ENCODE results near the gene BAIAP2L2.

The BAIAP2L2 gene

DNA sequence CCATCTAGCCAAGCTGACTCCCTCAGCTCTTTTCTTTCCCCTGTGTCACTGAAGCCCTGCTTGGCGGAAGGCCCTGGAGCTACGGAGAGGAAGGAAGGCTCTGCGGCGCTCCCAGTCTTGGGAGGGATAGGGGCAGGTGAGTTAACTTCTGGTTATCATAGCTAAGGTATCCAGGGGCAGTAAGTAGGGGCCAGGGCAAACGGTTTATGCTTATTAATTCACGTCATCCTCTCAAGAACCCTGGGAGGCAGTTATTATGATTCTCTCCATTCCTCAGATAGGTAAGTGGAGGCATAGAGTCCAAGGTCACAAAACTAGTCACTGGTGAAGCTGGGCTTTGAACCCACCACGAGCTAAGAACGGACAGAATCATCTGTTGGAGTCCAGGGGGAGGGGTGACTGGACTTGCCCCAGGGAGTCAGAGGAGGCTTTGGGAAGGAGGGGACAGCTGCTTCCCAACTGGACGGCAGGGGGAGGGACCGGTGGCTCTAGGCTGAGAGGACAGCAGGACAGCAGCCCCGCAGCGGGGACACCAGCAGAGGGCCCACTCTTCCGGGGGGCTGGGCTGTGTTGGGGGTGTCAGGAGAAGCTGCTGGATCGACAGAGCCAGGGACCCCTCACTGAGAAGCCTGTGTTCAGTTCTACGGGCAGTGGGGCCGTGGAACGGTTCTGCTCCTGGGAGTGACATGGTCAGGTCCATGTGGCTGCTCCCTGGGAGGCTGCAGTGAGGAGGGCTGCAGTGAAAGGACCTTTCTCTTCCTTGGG is 3.5 kb downstream of the BAIAP2L2 start:
- no peak for DNase-seq (ENCODE audit: low read depth)

DNA sequence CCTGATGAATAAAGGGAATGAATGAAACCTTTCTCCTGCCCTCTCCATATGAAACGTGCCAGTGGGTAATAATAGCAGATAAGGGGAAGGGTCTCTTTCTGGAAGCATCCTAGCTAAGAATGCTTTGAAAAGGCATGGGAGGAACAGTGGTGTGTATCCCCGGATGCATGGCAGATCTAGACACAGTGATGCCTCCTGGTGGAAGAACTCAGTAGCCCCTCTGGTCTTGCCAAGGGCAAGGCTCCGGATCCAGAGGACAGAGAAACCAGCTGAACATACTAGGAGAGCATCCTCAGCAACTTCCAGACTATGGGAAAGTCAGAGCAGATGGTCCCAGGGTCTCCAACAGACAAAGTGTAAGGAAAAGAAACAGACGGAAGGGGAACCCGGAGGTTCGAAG is 6.4 kb downstream of the BAIAP2L2 start:
- no peak for DNase-seq (ENCODE audit: low read depth)

DNA sequence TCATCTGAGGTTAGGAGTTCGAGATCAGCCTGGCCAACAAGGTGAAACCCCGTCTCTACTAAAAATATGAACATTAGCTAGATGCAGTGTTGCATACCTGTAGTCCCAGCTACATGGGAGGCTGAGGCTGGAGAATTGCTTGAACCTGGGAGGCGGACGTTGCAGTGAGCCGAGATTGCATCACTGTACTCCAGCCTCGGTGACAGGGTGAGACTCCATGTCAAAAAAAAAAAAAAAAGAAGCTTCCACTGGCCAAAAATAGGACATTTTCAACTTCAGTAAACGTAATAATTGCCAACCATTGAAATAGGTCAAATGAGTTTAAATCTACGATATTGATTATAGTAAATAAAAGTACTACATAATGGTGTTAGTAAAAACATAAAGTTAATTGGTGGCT is 6.8 kb downstream of the BAIAP2L2 start:
- DNase-seq (ENCODE audit: low read depth) = no peak

DNA sequence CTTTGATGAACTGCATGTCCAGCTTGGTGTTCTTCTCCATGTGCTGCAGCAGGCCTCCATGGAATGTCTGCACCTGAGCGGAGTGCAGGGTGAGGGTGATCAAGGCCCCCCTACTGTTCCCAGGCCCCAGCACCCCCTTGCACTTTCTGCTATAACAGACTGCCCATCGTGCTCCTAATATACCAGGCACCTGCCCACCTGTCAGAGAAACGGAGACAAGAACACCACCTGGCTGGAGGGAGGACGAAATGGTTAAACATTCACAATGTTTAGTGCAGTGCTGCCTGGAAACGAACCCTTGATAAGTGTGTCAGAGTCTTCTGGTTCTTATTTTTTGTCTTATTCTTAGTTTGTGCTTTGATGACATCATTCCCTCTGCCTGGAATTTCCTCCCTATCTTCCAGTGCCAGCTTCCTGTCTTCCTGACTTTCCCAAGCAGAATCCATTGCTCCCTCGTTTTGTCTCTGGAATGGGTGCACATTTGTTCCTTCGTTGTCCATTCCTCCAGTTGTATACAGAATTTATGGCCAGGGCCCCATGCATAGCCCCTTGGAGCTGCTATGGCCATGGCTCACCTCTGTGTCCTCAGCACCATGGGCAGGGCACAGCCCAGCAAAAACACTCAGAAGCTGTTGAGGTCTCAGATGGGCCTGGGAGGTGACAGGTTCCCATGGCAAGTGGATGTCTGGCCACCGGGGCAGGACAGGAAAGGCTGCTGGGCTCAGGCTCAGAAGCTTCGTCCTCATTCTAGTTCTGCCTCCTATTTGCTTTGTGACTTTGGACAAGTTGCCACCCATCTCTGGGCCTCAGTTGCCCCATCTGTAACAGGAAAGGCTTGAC is 11.9 kb downstream of the BAIAP2L2 start:
- DNase-seq (ENCODE audit: low read depth) = no peak

DNA sequence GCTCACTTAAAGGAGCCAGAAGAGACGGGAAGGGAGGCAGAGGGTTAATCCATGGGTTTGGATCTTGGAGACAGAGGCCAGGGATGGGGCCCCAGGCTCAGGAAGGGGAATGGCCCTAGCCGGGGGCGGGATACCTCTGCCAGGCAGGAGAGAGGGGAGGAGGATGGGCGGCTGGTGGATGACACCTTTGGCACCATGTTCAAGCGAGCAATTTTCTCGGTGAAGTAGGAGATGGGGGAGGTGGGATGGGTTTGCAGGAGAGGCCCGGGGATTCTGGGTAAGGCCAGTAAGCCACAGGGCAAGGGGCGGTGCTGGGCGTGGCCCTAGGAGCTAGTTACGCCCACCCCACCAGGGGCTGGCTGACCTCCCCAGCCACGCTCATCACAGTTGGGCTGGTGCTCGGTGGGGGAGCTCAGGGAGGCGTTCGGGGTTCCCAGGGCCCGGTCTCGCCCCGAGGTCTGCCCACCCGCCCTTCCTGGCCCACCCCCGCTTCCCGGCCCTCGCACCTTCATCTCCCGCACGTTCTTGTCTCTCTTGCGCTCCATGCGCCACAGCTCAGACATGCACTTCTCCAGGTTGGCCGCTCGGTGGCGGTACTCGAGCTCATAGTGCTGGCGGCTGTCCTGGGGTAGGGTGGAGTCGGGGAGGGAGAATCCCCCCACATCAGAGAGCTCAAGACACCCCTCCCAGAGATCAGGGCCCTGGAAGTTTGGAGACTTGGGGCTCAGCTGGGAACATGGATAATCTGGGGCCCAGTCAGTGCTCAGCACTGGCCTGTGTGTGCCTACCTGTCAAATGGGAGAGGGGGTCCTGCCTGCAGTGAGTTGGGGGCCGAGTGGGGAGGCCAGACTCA is 12.7 kb downstream of the BAIAP2L2 start:
- no peak for DNase-seq (ENCODE audit: low read depth)

DNA sequence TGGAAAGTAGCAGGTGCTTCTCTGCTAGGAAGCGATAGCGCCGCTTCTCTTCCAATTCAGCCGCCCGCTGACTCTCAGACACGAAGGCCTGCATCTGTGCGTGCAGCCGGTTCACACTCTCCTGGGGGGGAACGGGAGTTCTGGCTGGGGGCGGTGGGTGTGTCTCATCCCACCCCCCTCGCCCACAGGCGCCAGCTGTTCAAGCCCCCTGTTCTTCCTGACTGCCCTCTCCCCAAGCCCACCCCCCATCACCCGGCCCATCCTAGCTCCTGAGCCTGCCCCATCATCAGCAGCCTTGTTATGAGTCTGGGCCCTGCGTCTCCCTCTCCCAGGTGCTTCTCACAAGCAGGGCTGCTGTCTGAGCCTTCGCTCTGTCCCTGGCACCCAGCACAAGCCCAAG is 13.4 kb downstream of the BAIAP2L2 start:
- no peak for DNase-seq (ENCODE audit: low read depth)

DNA sequence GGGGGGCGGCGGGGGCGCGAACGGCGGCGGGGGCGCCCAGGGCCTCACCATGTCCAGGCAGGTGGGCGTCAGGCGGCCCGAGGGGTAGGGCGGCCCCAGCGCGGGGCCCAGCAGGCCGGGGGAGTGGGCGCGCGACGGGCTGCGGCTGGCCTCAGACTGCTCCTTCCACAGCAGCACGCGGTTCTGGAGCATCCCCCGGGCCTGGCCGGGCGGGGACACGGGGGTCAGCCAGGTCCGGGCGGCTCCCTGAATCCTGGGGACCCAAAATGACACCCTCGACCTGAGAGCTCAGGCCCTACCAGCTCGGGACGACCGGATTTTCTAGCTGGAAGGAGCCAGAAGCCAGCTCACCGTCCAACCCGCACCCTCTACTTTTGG is 21.0 kb downstream of the BAIAP2L2 start:
- no peak for DNase-seq (ENCODE audit: low read depth)

DNA sequence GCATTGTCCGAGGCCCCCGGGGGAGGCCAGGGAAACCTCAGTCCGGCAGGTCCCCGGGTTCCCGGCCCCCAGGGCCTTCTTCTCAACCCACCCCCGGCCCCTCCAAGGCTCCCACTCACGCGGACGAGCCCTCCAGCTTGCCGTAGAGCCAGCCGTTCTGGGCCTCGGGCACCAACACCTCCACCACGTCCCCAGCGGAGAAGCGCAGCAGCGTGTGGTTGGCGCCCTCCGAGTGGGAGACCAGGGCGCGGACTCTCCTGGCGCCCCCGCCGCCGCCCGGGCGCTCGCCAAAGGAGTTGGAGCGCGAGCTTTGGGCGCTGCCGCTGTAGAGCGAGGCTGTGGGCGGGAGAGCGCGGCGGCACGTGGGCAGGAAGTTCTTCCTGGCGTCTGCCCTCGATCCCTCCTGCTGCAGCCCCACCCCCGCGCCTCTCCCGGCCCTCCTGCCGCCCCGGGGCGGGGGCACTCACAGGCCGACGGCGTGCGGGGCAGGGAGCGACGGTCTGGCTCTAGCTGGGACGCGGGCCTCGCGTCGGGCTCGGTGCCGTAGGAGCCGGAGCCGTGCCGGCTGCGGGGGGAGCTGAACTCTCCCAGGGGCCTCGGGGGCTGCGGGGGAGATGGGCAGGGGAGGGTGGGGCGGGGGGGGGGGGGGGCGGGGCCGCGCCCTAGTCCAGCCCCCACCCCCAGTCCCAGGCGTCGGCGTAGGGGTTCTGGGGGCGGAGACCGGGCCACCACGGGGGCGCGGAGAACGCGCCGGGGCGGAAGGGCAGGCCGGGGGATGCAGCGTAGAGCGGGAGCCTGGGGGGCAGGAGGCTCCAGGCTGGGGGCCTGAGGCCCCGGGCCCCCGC is 21.6 kb downstream of the BAIAP2L2 start:
- DNase-seq (ENCODE audit: low read depth) = no peak

DNA sequence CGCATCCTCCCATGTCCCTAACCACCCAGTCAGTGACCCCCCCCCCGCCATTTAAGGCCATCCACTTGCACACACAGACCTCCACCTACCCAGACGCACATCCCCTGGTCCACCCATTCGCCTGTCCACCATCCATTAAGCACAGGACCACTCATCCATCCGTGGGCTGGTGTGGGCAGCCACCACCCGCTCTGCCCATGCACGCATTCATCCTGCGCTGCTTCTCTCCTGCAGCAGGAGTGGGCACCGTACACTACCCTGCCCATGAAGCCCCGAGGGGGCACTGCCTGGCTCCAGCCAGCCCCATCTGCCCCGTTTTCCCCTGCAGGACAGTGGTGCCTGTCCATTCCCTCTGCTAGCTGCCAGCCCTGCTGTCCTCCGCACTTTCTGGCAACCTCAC is 22.6 kb downstream of the BAIAP2L2 start:
- no peak for DNase-seq (ENCODE audit: low read depth)

DNA sequence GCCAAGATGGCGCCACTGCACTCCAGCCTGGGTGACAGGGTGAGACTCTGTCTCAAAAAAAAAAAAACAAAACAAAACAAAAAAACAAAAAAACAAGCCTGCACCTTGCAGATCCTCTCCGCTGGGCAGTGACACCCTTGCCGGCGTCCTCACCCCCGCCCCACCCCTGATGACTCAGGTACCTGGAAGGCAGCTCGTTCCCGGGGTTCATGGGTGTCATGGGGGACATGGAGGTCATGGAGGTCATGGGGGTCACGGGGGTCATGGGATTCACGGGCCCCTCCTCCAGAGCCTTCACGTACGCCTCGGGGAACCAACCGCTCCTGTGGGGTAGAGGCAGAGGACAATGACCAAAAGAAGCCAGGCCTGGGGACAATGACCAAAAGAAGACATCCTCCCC is 23.5 kb downstream of the BAIAP2L2 start:
- no peak for DNase-seq (ENCODE audit: low read depth)

DNA sequence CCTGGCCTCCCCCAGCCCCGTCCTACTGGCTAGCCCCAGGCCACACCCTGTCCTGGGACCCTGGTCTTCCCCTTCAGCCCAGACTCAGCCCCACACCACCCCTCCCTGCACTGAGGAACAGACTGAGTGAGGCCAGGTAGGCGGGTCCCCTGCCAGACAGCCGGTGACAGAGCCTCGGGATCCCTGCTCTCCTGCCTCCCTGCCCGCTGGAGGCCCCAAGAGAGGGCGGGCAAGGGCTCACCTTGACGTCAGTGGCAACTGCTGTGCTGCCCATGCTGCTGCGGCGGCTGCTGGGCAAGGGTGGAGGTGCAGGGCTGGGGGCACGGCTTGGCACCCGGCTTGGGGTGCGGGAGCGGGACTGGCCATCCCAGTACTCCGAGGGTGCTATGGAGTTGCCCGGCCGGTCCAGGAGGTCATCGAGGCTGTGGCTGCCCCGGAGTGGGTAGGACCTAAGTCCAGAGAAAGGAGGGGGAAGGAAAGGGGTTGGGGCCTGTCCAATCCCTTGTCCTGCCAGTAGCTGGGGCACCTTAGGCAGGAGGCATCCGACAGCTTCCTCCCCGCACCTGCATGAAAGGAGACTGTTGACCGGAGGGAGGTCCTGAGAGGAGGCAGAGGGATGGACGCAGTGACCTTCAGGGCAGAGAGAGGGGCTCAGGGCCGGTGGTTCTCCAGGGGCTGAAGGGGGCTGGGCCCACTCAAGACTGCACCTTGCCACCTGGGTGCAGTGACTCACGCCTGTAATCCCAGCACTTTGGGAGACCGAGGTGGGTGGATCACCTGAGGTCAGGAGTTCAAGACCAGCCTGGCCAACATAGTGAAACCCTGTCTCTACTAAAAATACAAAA is 24.3 kb downstream of the BAIAP2L2 start:
- no peak for DNase-seq (ENCODE audit: low read depth)

DNA sequence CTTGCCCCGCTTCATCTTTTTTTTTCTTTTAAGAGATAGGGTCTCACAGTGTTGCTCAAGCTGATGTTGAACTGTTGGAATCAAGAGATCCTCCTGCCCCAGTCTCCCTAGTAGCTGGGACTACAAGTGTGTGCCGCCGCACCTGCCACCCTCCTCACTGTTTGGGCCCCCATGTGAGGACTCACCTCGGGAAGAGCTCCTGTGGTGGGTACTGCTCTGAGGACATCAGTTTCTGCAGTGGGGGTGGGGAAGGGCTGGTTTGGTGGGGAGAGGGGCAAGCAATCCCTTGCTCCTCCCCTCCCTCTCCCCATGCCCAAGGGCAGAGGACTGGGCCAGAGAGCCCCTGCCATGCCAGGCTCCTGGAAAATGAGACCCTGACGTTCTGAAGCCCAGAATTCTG is 25.0 kb downstream of the BAIAP2L2 start:
- DNase-seq (ENCODE audit: low read depth) = no peak

DNA sequence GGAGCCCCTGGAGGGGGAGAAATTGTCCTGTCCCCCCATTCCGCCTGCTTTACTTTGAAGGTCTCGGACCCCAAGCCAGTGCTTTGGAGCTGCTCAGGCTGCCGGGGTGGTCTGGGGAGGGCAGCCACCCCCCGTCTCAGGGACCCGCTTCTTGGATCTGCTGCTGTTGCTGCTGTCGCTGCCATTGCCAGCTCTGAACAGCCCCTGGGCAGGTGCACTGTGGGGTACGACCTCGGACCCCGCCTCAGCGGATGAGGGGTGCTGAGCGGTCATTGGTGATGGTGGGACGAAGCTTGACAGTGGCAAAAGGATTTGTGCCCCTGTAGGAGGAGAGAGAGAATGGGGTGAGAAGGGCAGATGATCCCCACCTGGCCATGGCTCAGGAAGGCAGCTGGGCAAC is 25.4 kb downstream of the BAIAP2L2 start:
- DNase-seq (ENCODE audit: low read depth) = no peak

DNA sequence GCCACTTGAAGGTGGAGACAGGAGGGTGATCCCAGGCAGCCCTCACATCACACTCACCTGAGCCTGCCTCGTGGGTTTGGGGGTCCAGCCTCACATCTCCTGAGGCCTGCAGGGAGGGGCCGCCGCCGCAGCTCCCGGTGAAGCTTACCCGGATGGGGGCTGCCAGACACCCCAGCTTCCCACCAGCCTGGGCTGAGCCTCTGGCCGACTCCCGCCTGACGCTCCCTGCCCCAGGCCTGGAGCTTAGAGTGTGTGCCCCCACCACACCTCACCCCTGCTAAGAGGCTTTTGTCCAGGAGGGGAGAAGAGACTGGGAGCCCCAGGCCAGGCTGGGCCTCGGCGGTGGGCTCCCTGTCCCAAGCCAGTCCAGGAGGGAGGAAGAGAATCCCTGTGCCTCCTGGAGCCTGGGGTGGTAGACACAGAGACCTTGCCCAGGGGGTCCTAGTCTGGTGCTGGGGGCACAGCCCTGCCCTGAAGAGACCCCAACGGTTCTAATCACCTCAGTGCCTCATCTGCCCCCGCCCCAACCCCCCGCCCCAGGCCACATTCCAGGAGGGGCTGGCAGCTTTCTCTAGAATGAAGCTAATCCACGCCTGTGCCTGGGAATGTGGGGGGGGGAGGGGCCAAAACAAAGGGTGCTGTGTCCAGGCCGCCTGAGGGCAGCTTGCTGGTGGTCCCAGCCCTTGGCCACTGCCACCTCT is 26.4 kb downstream of the BAIAP2L2 start, which contains the start of gene SLC16A8:
TSS of gene SLC16A8 (minus strand) at position 254 of the 701 bp plus-strand sequence. CDS start 1,311 bp downstream, outside the sequence.
- no peak for DNase-seq (ENCODE audit: low read depth)

DNA sequence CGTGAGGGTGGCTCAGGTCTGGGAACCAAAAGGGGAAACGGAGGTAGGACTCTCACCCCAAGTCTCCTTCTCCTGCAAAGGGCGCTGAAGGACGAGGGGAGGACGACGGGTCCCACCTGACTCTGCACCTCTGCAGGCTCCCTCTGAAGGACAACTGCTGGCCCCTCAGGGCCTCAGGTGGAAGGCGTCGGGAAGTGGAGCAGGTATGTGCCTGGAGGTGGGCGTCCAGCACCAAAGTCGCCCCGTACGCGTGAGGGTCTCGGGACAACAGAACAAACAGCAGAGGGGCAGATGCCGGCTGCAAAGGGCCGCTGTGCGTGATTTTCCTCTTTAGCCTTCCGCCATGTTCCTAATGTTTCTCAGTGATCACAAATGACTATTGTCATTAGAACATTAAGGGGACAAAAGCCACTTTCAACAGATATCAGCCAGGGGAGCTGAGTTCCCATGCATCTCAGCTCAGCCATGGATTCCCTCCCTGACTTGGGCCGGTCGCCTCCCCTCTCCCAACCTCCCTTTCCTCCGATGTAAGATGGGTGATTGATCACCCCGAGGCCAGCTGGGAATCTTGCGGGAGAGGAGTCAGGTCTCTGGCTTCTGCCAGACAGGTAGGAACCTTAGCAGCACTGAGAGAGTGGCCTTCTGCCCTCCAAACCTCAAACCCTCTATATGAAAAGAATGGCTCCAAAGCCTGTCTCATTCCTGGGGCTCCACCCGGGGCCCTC is 27.3 kb downstream of the BAIAP2L2 start:
- no peak for DNase-seq (ENCODE audit: low read depth)

DNA sequence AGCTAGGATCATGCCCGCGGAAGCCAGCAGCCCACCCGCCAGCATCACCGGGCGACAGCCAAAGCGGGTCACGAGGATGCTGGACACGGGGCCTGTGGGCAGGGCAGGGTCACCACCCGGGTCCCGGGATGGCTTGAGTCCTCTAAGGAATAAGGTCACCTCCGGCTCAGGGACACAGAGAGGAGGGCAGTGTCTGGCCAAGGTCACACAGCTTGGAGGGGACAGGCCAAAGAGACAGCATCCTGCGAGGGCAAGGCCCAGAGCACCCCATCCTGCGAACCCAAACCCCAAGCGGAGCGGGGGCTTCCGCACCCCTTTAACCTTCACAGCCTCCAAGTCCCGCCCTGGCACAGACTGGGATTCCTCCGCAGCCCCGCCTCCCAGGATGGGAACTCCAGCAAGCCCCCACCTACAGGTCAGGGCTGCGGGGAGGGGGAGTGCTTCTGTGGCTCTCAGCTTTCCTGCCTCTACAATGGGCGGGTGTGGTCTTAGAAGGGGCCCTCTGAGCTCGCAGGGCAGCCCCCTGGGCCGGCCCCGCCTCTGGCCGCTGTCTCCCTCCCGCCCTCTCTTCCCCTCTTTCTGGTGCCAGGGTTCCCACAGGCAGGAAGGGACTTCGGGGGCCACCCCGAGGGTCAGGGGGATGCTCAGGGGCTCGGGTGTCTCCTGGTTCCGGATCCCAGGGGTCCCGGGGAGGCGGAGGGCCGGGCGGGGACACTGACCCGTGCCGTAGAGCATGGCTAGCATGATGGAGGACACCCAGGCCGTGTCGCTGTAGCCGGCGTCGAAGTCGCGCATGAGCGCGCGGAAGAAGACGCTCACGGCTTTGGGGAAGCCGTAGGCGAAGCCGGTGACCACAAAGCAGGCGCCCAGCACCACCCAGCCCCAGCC is 28.3 kb downstream of the BAIAP2L2 start:
- no peak for DNase-seq (ENCODE audit: low read depth)

DNA sequence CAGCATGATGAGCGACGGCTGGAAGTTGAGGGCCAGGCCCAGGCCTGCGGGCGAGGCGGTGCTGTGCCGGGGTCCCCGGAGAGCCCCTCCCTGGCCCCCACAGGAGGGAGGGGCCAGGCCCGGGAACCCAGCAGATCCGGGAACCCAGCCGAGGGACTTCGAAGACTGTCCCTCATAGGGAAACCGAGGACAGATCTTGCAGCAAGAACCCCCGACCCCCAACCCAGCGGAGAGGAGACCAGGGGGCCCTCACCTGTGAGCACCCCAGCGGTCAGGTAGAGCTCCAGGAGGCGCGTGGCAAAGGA is 28.9 kb downstream of the BAIAP2L2 start:
- DNase-seq (ENCODE audit: low read depth) = no peak

DNA sequence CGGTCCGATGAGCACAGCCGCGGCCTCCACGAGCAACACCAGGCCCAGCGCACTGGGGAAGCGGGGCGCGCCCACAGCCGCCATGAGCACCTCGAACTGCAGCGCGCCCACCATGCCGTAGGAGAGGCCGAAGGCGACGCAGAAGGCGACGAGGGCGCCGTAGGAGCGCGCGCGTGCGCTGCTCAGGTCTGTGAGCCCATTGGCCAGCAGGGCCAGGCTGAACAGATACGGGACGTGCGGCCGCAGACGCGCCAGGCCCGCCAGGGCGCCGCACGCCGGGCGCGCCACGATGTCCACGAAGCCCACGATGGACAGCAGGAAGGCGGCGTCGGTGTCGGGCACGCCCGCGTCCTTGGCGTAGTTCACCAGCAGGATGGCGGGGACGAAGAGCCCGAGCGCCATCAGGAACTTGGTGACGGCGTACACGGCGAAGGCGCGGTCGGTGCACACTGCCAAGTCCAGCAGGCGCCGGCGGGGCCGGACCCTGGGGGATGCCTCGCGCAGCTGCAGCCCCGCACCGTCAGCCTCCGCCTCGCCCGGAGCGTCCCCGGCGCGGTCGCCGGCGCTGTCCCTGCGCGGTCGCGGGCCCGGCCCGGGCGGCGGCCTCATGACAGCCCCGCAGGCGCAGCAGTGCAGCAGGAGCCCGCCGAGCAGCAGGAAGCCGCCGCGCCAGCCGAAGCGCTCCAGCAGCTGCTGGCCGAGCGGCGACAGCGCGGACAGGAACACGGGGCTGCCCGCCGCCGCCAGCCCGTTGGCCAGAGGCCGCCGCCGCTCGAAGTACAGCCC is 29.4 kb downstream of the BAIAP2L2 start:
- DNase-seq (ENCODE audit: low read depth) = no peak

All from activated T-helper 1 cell treated with Interleukin-2 at 50 U/mL for 16 hours (primary cell).